ENCODE results near the gene MICAL2. TPM values are rescaled to one million over a fixed set of nuclear protein-coding genes. Genes with fewer than 3 reads are reported as not detected.

Gene MICAL2
- total RNA-seq, 1 experiment from 2014 or later: 191 TPM

DNA sequence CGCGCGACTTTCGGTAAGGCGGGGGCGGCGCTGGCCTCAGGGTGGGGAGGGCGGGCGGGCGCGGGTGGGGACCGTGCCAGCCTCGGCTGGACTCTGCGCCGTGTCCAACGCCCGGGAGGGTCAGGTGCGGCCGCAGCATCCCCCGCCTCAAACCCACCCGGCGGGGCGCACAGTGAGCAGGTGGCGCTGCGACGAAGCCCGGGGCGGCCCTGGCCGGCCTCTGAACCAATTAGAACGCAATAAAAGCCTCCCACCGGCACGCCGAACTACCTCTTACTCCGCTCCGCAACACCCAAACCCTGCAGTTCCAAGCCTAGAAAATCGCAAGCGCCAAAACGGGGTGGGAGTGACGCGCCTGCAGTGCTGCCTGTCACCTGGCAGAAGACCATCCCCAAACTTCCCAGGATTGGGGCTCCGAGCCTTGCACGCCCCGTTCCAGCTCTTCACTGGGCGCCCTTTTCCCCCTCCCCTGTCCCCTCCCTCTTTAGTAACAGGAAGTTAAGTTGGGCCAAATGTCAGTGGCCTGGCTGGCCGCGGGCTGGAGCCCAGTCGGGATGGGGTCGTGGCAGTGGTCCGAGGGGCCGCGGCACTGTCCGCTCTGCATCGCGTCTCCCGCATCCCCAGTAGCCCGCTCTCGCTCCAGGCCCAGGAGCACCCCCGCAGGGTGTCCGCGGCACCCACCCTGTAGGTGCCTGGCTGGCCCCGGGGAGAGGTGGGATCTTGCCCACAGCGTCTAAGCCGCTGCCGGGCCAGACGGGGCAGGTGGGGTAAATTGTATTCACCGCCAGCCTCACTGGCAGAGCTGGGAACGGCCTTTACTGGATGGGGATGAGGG, 541 bp downstream of the MICAL2 start:
- BruUV-seq (replicated peaks): no TSS peak

DNA sequence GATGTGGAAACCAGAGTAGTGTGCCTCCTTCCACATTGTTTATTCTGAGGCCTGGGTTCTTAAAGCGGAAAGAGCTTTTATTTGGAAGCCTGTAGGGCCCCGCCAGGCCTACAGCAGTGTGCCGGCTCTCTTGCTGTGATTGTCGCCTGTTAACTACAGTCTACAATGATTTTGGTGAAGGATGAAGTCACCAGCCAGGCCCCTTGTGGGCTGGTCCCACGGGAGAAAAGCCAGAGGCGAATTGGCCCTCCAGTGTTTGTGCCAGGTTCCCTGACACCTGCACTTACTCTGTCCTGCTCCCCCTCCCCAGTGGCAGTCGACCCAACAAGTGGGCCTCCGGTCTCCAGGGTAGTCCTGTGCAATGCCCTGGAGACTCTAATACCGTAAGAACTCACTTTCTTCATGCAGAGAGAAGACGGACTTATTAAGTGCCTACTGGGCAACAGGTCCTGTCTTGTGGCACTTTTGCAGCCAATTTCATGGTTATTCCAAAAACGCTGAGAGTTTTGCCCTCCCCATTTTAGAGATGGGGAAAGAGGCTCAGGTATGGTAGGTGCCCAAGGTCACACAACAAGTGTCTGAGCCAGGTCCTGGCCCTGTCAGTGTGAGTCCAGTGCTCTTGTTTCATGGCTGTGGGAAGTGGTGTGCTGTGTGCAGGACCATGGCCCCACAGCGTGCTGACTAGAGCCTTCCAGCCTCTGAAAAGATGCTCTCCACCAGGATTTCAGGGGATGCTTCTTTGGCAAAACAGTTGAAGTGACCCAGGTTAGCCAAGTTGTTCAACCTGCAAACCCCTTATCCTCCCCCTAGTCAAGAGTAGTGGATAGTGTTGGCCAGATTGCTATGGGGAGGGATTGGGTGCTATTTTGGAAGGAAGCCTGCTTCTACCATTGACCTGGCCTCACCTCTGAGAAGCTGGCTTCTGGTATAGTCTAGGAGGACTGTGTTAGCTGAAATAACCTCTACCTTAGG, 1.4 kb downstream of the MICAL2 start:
- H3K4me1 Mint-ChIP-seq (ENCODE audit: low read depth, unreplicated experiment): peaks cover 57% of the 10 kb centered on the region
- H3K36me3 Mint-ChIP-seq (ENCODE audit: insufficient read depth, unreplicated experiment): peaks cover 54% of the 10 kb centered on the region
- BruUV-seq (replicated peaks): TSS peak; percentile 21
- H3K9me3 Mint-ChIP-seq (ENCODE audit: low read depth, unreplicated experiment): no peaks in the 10 kb centered on the region
- CTCF ChIA-PET: interaction anchor here (0.7 to 1.6 kb wide), 4 partner anchors 10 to 60 kb away, joined by 3 read pairs; no protein-coding TSS in a partner anchor
- peak overlapping the region; percentile 85 for H3K4me3 Mint-ChIP-seq (ENCODE audit: low read depth, unreplicated experiment)
- DNase-seq: peak; percentile 7
- H3K27me3 Mint-ChIP-seq (ENCODE audit: unreplicated experiment): no peaks in the 10 kb centered on the region
- intact Hi-C loops (cut with micrococcal nuclease; ENCODE audit: unreplicated experiment): loop anchor here (2.0 to 10.0 kb wide), 2 partner anchors 21 to 103 kb away; no protein-coding TSS in a partner anchor
- TF ChIP-seq, protein P1, sequence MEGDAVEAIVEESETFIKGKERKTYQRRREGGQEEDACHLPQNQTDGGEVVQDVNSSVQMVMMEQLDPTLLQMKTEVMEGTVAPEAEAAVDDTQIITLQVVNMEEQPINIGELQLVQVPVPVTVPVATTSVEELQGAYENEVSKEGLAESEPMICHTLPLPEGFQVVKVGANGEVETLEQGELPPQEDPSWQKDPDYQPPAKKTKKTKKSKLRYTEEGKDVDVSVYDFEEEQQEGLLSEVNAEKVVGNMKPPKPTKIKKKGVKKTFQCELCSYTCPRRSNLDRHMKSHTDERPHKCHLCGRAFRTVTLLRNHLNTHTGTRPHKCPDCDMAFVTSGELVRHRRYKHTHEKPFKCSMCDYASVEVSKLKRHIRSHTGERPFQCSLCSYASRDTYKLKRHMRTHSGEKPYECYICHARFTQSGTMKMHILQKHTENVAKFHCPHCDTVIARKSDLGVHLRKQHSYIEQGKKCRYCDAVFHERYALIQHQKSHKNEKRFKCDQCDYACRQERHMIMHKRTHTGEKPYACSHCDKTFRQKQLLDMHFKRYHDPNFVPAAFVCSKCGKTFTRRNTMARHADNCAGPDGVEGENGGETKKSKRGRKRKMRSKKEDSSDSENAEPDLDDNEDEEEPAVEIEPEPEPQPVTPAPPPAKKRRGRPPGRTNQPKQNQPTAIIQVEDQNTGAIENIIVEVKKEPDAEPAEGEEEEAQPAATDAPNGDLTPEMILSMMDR (IDR thresholded peaks at IDR 0.05; ENCODE audit: unreplicated experiment): no peak
- peak overlapping the region; percentile 77 for H3K27ac Mint-ChIP-seq (ENCODE audit: unreplicated experiment)

More for the DNA sequence above, 541 bp downstream of the MICAL2 start:
- no peaks in the 10 kb centered on the region for H3K9me3 Mint-ChIP-seq (ENCODE audit: low read depth, unreplicated experiment)
- peak overlapping the region; percentile 85 for H3K4me3 Mint-ChIP-seq (ENCODE audit: low read depth, unreplicated experiment)
- H3K27ac Mint-ChIP-seq (ENCODE audit: unreplicated experiment): peak overlapping the region; percentile 77
- H3K36me3 Mint-ChIP-seq (ENCODE audit: insufficient read depth, unreplicated experiment): peaks cover 46% of the 10 kb centered on the region
- TF ChIP-seq, protein P1 (IDR thresholded peaks at IDR 0.05; ENCODE audit: unreplicated experiment): no peak
- intact Hi-C loops (cut with micrococcal nuclease; ENCODE audit: unreplicated experiment): loop anchor here (2.0 to 10.0 kb wide), 2 partner anchors 20 to 104 kb away; no protein-coding TSS in a partner anchor
- DNase-seq: peak; percentile 39
- no peaks in the 10 kb centered on the region for H3K27me3 Mint-ChIP-seq (ENCODE audit: unreplicated experiment)
- peaks cover 48% of the 10 kb centered on the region for H3K4me1 Mint-ChIP-seq (ENCODE audit: low read depth, unreplicated experiment)
- CTCF ChIA-PET: interaction anchor here (0.5 to 1.9 kb wide), 7 partner anchors 11 to 248 kb away, joined by 3 to 5 read pairs (median 3); no protein-coding TSS in a partner anchor

DNA sequence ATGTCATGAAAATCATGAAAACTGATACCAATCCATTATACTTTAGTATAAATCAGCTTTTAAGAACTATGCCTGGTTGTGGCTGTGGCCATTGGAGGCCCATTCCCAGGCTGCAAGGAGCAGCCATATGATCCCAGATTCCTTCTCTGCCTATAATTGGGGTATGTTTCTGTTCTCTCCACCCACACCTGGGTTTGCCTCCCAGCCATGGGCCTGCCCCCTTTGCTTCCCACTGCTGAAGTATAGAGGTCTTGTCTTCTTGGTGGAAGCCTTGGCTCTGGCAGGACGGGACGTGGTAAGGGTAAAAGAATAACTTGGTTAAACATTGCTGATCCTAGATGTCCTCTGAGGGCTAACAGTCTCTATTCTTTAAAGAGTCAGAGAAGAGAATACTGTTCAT, 2.4 kb downstream of the MICAL2 start:
- Mint-ChIP-seq H3K36me3 (ENCODE audit: insufficient read depth, unreplicated experiment) (peaks cover 59% of the 10 kb centered on the region), H3K4me1 (ENCODE audit: low read depth, unreplicated experiment) (peaks cover 63% of the 10 kb centered on the region), H3K27me3 (ENCODE audit: unreplicated experiment) (no peaks in the 10 kb centered on the region), H3K27ac (ENCODE audit: unreplicated experiment) (peak overlapping the region; percentile 77), H3K4me3 (ENCODE audit: low read depth, unreplicated experiment) (peak overlapping the region; percentile 85), H3K9me3 (ENCODE audit: low read depth, unreplicated experiment) (no peaks in the 10 kb centered on the region)
- intact Hi-C loops (cut with micrococcal nuclease; ENCODE audit: unreplicated experiment): loop anchor here (10.0 kb wide), 1 partner anchor 102 kb away; no protein-coding TSS in a partner anchor
- no peak for DNase-seq
- CTCF ChIA-PET: no interaction called here
- TF ChIP-seq, protein P1 (IDR thresholded peaks at IDR 0.05; ENCODE audit: unreplicated experiment): no peak
- no TSS peak for BruUV-seq (replicated peaks)

DNA sequence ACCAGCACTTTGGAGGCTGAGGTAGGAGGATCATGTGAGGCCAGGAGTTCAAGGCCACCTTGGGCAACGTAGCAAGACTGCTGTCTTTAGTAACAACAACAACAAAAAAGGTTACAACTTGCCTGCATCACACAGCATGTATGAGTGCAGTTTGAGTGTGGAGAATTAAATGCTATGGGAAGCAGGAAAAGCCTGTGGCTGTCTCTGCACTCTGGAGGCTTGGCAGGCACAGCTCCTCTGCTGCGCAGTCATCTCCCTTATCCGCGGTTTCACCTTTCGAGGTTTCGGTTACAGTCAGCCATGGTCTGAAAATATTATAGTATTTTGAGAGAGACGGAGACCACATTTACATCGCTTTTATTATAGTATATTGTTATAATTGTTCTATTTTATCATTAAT, 2.9 kb downstream of the MICAL2 start:
- peaks cover 69% of the 10 kb centered on the region for H3K4me1 Mint-ChIP-seq (ENCODE audit: low read depth, unreplicated experiment)
- no peaks in the 10 kb centered on the region for H3K9me3 Mint-ChIP-seq (ENCODE audit: low read depth, unreplicated experiment)
- H3K27ac Mint-ChIP-seq (ENCODE audit: unreplicated experiment): no peak overlapping the region
- CTCF ChIA-PET: no interaction called here
- no peaks in the 10 kb centered on the region for H3K27me3 Mint-ChIP-seq (ENCODE audit: unreplicated experiment)
- no TSS peak for BruUV-seq (replicated peaks)
- H3K36me3 Mint-ChIP-seq (ENCODE audit: insufficient read depth, unreplicated experiment): peaks cover 63% of the 10 kb centered on the region
- H3K4me3 Mint-ChIP-seq (ENCODE audit: low read depth, unreplicated experiment): peak overlapping the region; percentile 85
- TF ChIP-seq, protein P1 (IDR thresholded peaks at IDR 0.05; ENCODE audit: unreplicated experiment): no peak
- intact Hi-C loops (cut with micrococcal nuclease; ENCODE audit: unreplicated experiment): loop anchor here (10.0 kb wide), 1 partner anchor 102 kb away; no protein-coding TSS in a partner anchor
- DNase-seq: no peak
